GM12872 (cell line): ENCODE results near the gene SMARCA2.

ENCODE experiments used
- TF ChIP-seq, protein P1 (sequence below): IDR thresholded peaks from 3 replicates; pipeline ENCODE4 v1.5.1; 2011; ENCODE audit warnings: low read depth, mild to moderate bottlenecking, low read length, moderate library complexity; ENCODE audit not compliant: insufficient read depth

Gene SMARCA2

GRCh38 chr9:2043243-2043642 lies 28.1 kb downstream of the SMARCA2 start:
- TF ChIP-seq, protein P1, sequence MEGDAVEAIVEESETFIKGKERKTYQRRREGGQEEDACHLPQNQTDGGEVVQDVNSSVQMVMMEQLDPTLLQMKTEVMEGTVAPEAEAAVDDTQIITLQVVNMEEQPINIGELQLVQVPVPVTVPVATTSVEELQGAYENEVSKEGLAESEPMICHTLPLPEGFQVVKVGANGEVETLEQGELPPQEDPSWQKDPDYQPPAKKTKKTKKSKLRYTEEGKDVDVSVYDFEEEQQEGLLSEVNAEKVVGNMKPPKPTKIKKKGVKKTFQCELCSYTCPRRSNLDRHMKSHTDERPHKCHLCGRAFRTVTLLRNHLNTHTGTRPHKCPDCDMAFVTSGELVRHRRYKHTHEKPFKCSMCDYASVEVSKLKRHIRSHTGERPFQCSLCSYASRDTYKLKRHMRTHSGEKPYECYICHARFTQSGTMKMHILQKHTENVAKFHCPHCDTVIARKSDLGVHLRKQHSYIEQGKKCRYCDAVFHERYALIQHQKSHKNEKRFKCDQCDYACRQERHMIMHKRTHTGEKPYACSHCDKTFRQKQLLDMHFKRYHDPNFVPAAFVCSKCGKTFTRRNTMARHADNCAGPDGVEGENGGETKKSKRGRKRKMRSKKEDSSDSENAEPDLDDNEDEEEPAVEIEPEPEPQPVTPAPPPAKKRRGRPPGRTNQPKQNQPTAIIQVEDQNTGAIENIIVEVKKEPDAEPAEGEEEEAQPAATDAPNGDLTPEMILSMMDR = no peak

DNA sequence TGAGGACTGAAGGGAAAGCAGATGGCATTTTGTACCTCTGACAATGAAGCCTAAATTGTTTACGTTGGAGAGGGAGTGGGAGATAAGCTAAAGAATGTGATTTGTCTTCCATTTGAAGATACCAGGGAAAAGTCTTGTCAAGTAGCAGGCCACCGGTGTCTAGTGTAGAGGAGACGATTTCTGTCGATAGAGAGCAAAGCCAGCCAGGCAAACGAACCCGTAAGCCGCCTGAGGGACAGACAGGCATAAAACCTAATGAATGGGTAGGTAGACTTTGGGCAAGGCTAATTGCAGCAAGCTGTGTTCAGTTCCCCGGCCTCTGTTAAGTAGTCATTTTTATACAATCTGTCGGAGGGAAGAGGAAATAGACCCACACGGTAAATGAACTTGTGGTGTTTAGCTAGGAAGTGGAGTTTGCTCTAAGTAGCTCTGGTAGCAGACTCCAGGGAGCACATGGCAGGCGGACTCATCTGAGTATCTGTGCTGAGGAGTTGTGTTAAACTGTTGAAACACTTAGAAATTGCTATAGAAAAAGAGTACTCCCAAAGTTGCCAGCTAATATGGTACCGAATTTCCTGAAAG lies 28.8 kb downstream of the SMARCA2 start:
- TF ChIP-seq, protein P1 = no peak

DNA sequence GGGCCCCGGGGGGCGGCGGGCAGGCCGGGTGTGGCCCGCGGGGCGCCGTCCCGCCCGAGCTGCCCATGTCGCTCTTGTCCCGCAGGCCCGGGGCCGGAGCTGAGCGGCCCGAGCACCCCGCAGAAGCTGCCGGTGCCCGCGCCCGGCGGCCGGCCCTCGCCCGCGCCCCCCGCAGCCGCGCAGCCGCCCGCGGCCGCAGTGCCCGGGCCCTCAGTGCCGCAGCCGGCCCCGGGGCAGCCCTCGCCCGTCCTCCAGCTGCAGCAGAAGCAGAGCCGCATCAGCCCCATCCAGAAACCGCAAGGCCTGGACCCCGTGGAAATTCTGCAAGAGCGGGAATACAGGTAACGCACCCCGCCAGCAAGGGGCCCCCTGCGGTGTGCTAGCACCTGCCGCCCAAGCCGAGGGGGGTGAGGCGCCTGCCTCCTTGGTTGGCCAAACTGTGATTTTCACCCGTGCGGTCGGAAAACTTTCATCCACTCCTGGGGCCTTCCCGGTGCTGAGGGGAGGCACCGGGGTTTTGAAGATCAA lies 32.1 kb downstream of the SMARCA2 start:
- TF ChIP-seq, protein P1 = no peak

- TF ChIP-seq, protein P1 = no peak
These were observed 32.8 kb downstream of the SMARCA2 start for GRCh38 chr9:2047916-2048315.

DNA sequence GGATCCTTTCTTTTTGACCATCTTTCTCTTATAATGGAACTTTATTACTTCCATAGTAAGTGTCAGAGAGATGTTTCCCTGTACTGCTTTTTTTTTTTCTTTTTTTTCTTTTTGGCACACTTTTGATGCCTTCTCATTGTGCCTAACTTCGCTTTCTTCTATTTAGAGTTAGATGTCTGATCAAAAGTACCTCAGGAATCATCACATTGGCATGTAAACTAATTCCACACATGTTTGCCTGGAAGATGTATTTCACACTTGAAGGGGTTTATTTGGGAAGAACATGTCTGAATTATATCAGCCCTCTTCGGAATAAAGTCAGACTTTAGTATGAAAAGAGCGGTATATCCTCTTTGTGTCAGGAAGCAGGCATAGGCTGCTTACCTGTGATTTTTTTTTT lies 35.1 kb downstream of the SMARCA2 start:
- TF ChIP-seq, protein P1 = no peak

DNA sequence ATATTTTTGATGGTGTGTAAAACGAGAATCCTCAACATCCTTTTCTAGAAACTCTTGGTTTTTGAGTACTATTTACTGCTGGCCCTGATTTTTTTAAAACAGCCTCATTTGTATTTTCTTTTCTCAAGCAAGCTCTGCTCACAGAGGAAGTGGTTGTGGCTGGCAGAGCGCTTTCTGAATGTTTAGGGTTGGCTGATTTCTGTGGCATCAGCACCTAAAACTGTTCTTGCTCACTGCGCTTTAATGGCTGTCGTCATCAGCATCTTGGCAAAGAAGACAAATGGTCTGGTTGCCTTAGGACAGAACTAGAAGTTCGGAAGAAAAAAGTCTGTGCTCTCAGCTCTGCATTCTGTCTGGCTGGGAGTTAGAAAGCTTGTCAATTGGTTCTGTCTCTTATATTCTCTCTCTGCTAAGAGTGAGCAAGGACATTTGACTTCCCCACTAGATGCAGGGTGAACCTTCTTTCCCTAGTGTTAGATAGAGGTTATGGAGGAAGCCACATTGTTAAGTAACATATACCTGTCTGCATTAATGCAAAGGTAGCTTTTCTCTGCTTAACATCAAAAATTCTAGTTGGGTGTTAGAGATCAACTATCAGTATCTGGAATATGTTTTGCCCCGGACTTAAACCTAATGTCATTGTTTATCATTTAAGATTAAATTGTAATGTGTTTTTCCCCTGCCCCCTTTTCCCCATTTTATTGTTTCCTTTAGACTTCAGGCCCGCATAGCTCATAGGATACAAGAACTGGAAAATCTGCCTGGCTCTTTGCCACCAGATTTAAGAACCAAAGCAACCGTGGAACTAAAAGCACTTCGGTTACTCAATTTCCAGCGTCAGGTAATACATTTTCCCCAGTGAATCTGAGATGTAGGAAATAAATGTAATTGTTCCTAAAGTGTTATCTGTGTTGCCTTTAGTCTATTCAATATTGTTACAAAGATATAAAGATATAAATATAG lies 39.0 kb downstream of the SMARCA2 start:
- TF ChIP-seq, protein P1 = no peak

DNA sequence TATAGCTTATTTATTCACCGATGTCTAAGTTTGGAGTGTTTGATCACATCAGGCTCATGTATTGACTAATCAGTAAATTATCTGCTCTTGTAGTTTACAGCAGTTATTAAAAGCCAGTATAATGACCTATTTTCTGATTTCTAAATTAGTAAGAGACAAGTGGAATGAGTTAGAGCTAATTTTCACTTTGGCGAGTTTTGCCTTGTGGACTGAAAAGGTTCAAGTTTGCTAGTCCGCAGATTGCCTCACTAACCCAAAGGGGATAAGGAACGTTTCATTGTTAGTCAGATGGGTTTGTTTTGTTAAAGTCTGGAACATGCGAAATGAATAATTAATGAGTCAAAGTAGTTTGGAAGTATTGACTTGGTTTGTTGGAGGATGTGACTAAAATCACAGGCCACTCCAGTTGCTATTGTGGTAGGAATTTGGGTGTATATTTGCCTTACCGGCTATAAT lies 40.1 kb downstream of the SMARCA2 start:
- TF ChIP-seq, protein P1 = no peak
